ENCODE data around the gene CSNK1E.

The CSNK1E gene

DNA sequence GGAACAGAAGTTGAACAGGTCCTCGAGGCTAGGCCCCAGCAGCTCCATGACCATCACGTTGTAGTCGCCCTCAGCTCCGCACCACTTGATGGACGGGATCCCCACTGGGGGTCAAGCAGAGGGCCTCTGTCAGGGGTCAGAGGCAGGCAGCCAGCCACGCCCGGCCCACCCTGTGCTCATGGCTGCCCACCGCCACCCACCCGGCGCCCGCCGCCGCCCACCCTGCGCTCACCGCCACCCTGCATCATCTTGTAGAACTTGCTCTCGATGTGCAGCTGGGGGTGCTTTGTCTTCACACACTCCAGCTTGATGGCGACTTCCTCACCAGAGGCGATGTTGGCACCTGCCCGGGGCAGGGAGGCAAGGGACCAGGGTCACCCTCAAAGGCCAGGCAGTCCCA, 14.3 kb downstream of the CSNK1E start:
- H3K27me3 ChIP-seq (ENCODE audit: low read length): no peaks in the 10 kb centered on the region
- H3K27ac ChIP-seq (ENCODE audit: low read depth, low read length): no peak overlapping the region
- H3K4me2 ChIP-seq (ENCODE audit: low read depth, low read length, poor library complexity, severe bottlenecking): no peak overlapping the region
- H3K79me2 ChIP-seq (ENCODE audit: insufficient read depth, low read length): peaks cover 11% of the 10 kb centered on the region
- no peak overlapping the region for H3K9ac ChIP-seq (ENCODE audit: low read length)
- TF ChIP-seq, protein P1, sequence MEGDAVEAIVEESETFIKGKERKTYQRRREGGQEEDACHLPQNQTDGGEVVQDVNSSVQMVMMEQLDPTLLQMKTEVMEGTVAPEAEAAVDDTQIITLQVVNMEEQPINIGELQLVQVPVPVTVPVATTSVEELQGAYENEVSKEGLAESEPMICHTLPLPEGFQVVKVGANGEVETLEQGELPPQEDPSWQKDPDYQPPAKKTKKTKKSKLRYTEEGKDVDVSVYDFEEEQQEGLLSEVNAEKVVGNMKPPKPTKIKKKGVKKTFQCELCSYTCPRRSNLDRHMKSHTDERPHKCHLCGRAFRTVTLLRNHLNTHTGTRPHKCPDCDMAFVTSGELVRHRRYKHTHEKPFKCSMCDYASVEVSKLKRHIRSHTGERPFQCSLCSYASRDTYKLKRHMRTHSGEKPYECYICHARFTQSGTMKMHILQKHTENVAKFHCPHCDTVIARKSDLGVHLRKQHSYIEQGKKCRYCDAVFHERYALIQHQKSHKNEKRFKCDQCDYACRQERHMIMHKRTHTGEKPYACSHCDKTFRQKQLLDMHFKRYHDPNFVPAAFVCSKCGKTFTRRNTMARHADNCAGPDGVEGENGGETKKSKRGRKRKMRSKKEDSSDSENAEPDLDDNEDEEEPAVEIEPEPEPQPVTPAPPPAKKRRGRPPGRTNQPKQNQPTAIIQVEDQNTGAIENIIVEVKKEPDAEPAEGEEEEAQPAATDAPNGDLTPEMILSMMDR (IDR thresholded peaks at IDR 0.05; ENCODE audit: insufficient read depth, low read length, poor library complexity, severe bottlenecking): no peak
- no peak for TF ChIP-seq EZH2phosphoT487 (conservative IDR thresholded peaks at IDR 0.05; ENCODE audit: low read length)
- H4K20me1 ChIP-seq (ENCODE audit: low read depth, low read length): no peaks in the 10 kb centered on the region
- H2AFZ ChIP-seq (ENCODE audit: low read depth, low read length, severe bottlenecking): no peak overlapping the region
- no peaks in the 10 kb centered on the region for H3K9me3 ChIP-seq (ENCODE audit: insufficient read depth, low read length)
- no peaks in the 10 kb centered on the region for H3K36me3 ChIP-seq (ENCODE audit: low read length)
- no peaks in the 10 kb centered on the region for H3K9me2 ChIP-seq (replicated peaks; ENCODE audit: insufficient read depth, low read length)
- peaks cover 6% of the 10 kb centered on the region; the same call in 1 of the 2 replicates for H3F3A ChIP-seq (ENCODE audit: insufficient read depth)
- no peak overlapping the region for H3K4me3 ChIP-seq (ENCODE audit: insufficient read depth, low read length, poor library complexity, severe bottlenecking)

GRCh38 chr22:38300946-38301345, 16.3 kb downstream of the CSNK1E start:
- no peak overlapping the region for H3K4me2 ChIP-seq (ENCODE audit: low read depth, low read length, poor library complexity, severe bottlenecking)
- no peak for TF ChIP-seq EZH2phosphoT487 (conservative IDR thresholded peaks at IDR 0.05; ENCODE audit: low read length)
- TF ChIP-seq, protein P1 (IDR thresholded peaks at IDR 0.05; ENCODE audit: insufficient read depth, low read length, poor library complexity, severe bottlenecking): no peak
- no peaks in the 10 kb centered on the region for H3K36me3 ChIP-seq (ENCODE audit: low read length)
- peaks cover 11% of the 10 kb centered on the region for H3K79me2 ChIP-seq (ENCODE audit: insufficient read depth, low read length)
- H3F3A ChIP-seq (ENCODE audit: insufficient read depth): peaks cover 3% of the 10 kb centered on the region; the same call in 1 of the 2 replicates
- H3K9ac ChIP-seq (ENCODE audit: low read length): no peak overlapping the region
- H2AFZ ChIP-seq (ENCODE audit: low read depth, low read length, severe bottlenecking): no peak overlapping the region
- no peak overlapping the region for H3K4me3 ChIP-seq (ENCODE audit: insufficient read depth, low read length, poor library complexity, severe bottlenecking)
- H3K27me3 ChIP-seq (ENCODE audit: low read length): no peaks in the 10 kb centered on the region
- H3K9me2 ChIP-seq (replicated peaks; ENCODE audit: insufficient read depth, low read length): no peaks in the 10 kb centered on the region
- H4K20me1 ChIP-seq (ENCODE audit: low read depth, low read length): no peaks in the 10 kb centered on the region
- no peak overlapping the region for H3K27ac ChIP-seq (ENCODE audit: low read depth, low read length)
- no peaks in the 10 kb centered on the region for H3K9me3 ChIP-seq (ENCODE audit: insufficient read depth, low read length)

DNA sequence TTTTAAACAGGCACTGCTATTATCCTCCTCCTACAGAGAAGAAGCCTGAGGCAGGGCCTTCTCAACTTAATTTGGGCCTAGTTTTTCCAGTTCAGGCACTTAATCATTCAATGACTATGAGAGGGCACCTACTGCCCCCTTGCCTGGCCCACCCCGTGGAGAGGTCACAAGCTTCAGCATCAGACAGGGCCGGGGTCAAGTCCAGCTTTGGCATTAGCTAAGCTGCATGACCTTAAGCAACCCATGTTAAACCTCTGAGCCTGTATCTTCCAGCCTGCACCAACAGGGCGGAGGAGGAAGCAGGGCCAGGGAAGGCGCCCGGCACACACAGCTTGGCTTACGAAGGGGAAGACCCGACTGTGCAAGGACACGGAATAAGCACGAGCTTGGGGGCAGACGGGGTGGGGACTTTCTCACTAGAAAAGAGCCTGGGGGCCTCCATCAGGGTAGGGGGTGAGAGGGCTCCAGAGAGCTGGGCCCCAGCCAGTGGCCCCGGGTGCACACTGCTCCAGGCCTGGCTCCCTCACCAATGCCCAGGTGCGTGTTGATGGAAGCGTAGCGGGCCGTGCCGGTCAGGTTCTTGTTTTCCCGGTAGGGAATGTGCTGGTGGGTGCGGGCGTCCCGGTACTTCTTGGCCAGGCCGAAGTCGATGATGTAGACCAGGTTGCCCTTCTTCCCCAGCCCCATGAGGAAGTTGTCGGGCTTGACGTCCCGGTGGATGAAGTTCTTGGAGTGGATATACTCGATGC, 16.9 kb downstream of the CSNK1E start:
- Histone ChIP-seq H3K9me3 (ENCODE audit: insufficient read depth, low read length) (no peaks in the 10 kb centered on the region), H3K4me3 (ENCODE audit: insufficient read depth, low read length, poor library complexity, severe bottlenecking) (no peak overlapping the region), H3K27me3 (ENCODE audit: low read length) (no peaks in the 10 kb centered on the region), H3K9ac (ENCODE audit: low read length) (no peak overlapping the region), H3K36me3 (ENCODE audit: low read length) (no peaks in the 10 kb centered on the region), H2AFZ (ENCODE audit: low read depth, low read length, severe bottlenecking) (no peak overlapping the region), H3K4me2 (ENCODE audit: low read depth, low read length, poor library complexity, severe bottlenecking) (no peak overlapping the region), H3F3A (ENCODE audit: insufficient read depth) (no peaks in the 10 kb centered on the region), H3K79me2 (ENCODE audit: insufficient read depth, low read length) (peaks cover 10% of the 10 kb centered on the region), H3K9me2 (replicated peaks; ENCODE audit: insufficient read depth, low read length) (no peaks in the 10 kb centered on the region), H4K20me1 (ENCODE audit: low read depth, low read length) (no peaks in the 10 kb centered on the region), H3K27ac (ENCODE audit: low read depth, low read length) (no peak overlapping the region)
- TF ChIP-seq EZH2phosphoT487 (conservative IDR thresholded peaks at IDR 0.05; ENCODE audit: low read length): no peak
- TF ChIP-seq, protein P1 (IDR thresholded peaks at IDR 0.05; ENCODE audit: insufficient read depth, low read length, poor library complexity, severe bottlenecking): no peak
